Hematopoietic multipotent progenitor cell (in vitro differentiated cells): ENCODE data around the gene MOB3B. TPM values are rescaled to one million over a fixed set of nuclear protein-coding genes. Genes with fewer than 3 reads are reported as not detected.
"Not testable (repeated sequence)": the region's sequence is repeated elsewhere in the genome, so short reads cannot be mapped to it uniquely, and the experiment has no call there.

Experiments
- DNase-seq, 3 donors: peaks; one replicate each; pipeline ENCODE4 v3.0.0-alpha.2; 2011 to 2015; ENCODE audit warnings: low read depth in 2 of 3, low spot score in 2 of 3
- total RNA-seq: library from RNA; depleted of rRNA; stranded (reverse); fragments of >200 nt; gene quantifications from one replicate; pipeline ENCODE4 v1.2.3, GENCODE V29; 2012

The MOB3B gene
- total RNA-seq, 1 donor = 0.54 TPM

DNA sequence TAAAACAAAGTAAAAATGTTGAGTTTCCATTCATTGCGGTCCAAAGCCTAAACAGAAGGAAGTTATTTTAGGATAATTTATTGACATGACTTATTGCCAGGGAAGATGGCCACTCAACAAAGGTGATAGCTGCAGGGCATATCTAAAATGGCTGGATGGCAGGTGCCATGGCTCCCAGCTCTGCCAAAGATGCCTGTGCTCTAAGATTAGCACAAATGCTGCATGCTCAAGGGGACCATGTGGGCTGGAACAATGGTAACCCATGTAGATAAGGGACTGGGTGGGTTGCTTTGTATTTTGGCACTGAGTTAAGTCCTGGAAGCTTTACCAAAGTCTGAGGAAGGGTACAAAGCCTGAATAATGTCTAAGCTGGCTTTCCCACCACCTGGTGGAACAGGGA lies 101.1 kb downstream of the MOB3B start:
- no peak for DNase-seq

DNA sequence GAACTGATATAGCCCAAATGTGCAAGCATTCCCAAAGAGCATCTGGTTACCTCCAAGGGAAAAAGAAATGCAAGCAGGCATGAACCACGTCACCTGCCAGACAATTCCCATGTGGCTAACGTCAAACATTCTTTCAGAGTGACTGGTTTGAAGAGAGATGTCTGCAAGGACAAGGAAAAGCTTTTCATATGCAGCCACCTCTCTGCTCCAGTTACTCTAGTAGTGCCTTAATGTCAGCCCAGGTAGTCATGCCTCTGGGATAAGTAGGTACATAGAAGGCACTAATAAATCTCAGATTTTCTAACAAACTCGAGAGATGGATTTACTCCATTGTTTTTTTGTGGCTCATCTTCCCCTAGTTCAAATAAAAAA lies 102.4 kb downstream of the MOB3B start:
- no peak for DNase-seq

DNA sequence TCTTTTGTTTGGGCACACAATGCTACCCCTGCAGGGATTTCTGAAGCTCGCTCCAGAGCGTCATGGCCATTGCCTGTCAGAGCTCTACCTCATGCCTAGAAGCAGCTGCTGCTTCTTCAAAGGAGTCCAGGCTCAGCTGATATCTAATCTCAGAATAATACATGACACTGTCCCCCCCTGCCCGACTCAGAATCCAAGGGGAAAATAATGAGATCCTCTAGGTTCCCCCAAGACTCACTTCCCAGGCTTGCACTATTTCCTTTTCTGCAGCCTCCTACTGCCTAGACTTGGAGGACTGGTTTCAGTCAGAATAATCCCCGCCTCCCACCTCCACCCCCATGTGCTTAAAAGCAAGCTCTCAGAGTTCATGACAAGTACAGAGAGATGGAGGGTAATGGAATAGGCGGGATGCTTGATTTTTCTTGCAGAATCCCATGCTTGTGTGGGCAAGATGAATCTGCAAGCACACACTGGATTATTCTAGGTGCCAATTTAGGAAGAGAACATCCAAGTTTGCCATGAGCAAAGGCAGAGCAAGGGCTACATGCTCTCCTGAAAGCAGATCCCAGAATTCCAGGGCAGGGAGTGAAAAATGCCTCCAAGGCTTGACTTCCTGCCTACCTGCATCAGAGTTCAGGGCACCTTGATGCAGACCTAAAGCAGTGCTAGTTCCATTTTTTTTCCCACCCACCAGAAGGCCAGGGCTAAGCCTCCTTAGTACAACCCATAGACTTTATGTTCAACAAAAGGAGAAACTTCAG lies 102.9 kb downstream of the MOB3B start:
- no peak for DNase-seq

DNA sequence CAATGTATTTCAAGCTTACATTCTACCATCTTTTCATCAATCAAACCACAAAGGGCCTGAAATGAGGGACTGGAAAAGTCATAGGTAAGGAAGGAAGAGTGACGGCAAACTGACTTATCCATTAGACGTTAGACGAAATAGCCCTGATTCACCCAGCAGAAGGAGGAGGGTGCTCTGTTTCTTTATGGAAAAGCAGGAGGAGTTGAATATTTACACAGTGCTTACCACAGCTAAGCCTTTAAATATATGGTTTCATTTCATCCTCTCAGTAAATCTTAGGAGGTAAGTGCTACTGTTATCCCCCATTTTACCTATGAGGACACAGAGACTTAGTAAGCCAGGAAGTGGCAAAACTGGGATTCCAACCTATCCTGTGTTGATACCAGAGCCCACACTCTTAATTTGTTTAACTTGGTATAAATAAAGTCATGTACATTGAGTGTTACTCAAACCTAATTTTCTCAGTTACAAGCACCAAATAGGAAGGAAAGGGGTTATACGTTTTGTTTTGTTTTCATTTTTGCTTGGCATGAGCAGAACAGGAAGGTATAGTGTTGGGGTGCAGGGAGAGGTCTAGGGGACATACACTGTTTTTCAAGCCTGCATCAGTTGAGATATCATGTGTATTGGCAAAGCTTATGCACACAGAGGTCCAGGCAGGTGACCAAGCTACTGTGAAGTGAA lies 103.6 kb downstream of the MOB3B start:
- DNase-seq = no peak

DNA sequence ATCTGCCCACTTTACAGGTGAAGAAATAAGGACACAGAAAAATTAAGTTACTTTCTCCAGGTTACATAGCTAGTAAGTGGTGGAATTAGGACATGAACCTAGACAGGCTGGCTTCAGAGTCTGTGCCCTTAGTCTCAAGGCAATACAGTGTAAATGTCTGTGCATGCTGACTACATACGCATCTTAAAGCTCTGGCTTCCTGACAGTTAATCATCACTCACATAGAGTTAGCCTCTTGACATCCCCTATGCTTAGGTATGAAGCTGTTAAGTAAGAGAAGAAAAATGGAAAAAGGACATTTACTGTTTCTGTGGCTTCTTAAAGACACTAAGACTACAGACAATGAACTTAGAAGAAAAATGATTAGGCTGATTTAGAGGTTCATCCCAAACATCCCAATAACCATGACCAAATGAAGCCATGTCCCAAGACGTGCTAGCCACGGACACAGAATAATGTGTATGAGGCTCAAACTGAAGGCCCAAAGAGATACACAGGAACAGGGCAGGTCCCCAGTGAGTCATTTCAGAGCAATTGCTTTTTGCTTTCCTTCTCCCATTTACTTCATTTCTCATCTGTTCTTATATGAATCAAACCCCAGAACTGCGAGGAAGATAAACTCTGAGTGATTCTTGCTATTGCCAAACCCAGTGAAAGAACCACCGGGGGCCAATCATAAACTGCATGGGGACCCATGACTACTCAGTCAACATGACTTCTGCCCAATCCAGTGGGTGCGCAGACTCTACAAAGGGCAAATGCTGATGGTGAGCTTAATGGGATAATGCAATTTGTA lies 105.5 kb downstream of the MOB3B start:
- no peak for DNase-seq

DNA sequence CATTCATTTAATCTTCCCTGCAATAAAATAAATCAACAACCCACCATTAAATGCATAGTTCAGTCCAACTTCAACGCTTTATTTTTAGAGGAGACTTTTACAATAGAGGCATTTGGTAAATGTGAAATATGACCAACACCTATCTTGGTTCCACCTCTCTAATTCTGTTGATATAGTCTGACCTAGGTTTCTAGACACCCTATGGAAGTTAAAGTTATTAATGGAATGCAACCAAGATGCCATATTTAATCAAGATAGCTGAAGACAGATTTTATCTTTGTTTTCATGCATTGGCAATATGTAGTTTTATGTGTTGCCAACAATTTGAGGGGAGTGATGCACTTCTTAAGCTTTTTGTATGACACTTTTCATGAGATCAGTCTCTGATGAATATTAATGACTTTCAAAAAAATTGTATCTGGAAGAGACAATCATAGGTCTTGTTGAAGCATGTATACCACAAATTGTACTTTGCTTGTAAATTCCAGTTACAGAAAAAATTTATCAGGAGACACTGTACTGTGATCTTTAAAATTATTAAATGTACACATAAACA lies 107.3 kb downstream of the MOB3B start:
- no peak for DNase-seq

DNA sequence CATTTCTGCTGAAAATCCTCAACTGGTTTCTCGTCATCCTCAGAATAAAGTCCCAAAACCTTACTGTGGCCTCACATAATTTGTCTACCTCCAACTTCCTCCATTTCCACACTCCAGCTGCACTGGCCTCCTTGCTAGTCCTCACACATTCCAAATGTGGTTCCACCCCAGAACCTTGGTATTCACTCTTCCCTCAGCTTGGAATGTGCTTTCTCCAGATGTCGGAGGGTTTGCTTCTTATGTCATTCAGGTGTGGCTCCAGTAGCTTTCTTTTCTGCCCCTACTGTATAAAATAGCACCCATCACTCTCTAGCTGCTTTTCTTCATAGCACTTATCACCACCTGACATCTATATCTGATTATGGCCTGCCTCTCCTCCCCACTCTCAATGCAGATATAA lies 108.0 kb downstream of the MOB3B start:
- DNase-seq = no peak

DNA sequence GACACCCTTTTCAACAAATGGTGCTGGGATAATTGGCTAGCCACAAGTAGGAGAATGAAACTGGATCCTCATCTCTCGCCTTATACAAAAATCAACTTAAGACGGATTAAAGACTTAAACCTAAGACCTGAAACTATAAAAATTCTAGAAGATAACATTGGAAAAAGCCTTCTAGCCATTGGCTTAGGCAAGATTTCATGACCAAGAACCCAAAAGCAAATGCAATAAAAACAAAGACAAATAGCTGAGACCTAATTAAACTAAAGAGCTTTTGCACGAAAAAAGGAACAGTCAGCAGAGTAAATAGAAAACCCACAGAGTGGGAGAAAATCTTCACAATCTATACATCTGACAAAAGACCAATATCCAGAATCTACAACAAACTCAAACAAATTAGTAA lies 110.1 kb downstream of the MOB3B start:
- DNase-seq = not testable (repeated sequence)

DNA sequence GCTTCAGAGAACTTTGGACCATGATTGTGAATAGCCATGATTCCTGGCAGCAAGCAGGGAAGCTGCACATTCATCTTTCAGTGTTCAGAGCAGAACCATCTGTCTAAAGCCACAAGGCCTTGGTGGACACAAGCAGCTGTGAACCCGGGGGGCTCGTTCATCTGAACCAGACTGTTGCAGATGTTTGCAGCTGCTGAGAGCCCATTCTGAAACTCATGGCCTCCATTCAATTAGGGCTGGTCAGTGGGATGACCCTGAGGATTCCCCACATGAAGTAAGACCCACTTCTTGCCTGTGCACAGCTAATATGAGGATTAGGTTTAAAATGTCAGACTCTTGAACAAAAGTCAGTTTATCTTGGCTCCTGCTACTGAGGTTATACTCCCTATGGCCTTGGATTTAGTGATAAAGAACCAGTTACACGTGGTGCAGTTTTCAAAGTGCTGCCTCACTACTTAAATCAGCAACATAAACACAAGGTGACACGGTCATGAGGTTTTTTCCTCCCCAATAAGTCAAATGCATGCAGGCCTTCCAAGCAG lies 115.3 kb downstream of the MOB3B start:
- DNase-seq = no peak

DNA sequence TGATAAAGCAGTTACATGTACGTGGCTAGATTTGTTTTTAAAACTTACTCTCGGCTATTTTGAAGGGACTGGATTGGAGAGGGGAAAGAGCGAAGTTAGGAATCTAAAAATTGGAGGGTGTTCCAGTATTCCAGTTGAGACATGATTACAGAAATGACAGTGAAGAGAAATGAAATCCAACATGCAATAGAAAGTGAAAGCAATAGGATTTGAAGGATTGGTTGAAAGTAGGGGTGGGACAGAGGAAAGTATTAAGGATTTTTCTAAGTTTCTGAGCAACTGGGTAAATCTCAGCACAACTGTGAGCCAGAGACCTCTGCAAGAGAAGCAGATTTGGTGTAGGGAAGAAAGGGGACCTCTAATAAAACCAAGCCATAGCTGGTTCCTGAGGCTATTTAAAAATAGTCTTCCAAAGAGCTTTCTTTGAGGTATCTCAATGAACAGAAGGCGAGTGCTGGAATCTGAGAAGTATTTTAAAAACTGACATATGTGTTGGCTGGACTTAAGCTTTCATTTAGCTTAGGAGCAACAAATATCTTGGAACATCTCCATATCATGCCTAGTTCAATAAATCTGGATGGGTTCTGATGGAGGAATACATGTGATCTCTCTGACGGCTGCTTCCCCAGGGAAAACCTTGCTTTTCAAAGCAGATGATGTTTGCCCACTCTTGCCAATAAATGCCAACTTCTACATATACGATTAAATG lies 115.9 kb downstream of the MOB3B start:
- no peak for DNase-seq

DNA sequence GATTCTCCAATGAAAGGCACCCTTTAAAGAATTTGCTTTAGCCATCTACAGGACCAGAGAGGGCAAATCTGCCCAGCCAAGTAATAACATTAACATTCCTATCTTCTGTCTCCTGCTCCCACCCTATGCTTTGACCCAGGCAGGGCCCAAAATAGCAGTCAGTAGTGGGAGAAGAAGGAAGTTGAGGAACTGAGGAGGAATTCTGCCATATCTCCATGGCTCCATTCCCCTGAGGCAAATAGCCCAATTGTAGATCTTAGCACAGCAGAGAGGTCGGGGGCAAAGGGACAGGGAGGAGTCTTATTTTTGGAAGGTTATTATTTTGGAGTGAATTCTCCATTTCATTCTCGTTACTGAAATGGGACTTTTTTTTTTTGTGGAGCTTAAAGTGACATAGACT lies 116.7 kb downstream of the MOB3B start:
- no peak for DNase-seq

DNA sequence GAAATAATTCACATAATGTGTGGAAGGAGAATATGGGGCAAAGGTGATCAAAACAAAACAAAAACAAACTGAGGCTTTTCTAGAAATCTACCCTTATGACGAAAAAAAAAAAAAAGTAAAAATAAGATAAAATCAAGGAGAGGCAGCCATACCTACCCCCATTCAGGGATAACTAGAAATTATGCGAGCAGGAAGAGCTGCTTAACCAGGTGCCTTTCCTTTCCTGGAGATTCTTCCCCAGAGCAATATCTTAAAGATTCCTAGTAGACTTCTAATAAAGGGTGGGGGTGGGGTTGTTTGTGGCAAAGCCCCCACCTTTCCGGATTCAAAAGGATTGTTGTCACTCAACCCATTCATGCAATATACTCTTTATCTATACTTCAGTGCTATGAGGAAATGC lies 117.5 kb downstream of the MOB3B start:
- no peak for DNase-seq

DNA sequence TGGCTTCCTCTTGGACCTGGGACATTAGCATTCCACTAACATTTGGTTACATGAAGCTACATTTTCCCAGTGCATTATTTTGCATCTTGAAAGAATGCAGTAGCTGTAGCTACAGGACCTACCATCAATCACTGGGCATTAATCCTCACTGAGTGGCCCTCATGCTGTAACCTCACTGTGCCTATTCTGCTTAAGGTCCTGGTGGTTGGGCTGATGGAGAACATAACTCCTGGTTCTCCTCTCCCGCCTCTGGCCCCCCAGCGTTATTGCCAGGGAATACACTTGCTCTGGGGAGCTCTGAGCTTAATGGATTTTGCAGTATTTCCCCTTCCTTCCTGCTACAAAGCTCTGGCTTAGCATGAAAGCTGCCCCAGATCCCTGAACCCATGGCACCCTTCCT lies 121.1 kb downstream of the MOB3B start:
- no peak for DNase-seq

DNA sequence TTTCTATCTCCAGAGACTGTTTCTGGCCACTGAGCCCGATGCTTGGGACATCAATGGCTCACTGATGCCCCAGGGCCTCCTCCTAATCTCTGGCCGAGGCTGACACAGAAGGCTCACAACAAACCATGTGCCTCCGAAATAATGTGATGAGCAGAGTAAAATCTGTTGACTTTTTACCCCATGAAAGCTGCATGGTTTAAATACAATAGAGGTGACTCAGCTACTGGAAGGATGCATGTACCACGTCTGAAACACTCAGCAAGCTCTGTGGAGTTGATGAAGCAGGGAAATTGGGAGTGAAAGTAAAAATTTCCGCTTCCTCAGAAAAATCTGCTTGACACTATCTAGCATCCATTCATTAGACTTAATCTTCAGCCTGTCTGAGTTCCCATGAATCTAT lies 121.6 kb downstream of the MOB3B start:
- DNase-seq = no peak

DNA sequence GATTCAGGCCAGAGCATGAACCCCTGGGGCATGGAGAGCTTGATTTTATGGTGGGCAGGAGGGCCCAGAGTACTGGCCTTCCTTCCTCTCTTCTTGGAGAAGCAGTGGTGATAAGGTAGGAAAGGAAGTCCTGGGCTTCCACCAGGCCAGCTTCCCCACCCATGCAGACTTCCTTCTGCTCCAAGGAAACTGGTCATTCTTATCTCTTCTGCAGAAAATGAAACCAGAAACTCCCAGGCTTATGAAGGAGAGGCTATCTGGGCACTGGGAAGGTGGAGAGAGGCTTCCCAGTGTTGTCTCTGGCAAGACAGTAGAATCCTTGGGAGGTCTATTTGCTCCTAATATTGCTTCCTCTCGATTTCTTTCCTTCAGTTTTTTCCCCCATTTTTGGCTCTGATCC lies 122.1 kb downstream of the MOB3B start:
- no peak for DNase-seq

DNA sequence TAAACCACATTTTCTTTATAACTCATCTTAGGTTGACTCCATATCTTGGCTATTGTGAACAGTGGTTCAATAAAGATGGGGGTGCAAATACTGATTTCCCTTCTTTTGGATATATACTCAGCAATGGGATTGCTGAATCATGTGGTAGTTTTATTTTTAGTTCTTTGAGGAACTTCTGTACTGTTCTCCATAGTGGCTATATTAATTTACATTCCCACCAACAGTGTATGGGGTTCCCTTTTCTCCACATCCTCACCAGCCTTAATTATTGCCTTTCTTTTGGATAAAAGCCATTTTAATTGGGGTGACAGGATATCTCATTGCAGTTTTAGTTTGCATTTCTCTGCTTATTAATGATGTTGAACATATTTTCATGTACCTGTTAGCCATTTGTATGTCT lies 125.0 kb downstream of the MOB3B start:
- no peak for DNase-seq

DNA sequence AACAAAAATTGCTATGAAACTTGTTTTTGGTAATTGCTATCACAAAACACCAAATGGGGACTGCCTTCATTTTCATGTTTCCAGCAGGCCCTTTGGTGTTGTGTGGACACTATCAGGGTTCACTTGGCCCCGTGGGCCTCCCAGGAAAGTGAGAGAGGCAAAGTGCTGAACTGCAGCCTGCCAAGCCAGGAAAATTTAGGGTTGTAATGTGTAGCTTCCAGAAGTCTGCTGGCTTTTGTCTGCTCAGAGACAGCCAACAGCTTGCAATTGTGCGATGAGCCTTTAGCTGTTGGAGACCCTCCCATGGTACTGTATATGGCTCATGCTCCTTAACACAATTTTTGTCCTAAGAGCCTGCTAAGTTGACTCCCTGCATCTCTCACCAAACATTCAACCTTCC lies 127.0 kb downstream of the MOB3B start:
- DNase-seq = no peak

DNA sequence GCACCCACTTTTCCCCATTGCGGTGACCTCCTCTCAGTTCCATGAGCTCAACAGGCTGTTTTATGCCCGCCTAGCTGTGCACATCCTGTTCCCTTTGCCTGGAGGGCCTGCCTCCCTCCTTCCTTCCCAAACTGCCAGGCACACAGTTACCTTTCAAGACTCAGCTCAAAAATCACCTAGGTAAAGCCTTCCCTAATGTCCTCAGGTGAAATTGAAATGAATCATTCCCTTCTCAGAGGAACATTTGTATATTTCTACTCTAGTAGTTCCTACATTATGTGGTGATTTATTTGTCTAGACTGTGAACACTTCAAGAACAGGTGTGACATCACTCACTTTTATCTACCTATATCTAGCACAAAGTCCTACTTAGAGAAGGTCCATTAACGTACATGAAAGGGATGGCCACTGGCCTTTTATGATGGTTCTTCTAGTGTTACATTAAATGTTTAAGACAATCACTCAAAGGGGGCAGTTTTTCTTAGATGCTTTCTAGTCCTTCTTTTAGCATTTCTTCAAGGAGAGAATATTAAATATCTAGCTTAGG lies 129.2 kb downstream of the MOB3B start:
- DNase-seq = no peak

DNA sequence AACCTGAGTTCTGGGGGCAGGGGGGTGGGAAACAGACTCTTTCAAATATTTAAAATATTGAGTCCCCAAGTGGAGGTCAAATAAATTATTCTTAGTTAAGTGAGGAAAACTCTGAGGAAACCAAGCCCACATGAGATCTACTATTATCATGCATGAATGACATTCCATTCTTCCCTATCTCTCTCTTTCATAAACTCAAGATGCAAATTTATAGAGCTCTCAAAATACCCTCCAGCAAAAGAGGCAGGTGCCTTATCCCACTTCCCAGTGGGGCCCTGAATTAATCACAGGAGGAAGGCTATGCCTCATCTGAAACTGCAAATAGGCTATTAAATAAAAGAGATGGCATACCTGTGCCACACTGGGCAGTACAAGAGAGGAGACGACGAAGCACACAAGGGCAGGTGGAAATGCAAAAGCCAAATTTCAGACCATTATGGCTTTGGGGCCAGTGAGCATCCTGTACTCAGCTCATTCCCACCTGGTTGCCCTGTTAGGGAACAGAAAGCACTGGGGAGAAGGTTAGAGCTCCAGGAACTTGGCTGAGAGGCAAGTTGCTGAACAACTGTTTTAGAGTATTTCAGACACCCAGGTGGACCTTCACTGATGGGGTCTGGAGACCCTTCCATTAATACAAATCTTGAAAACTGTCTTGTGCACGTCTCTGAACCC lies 130.5 kb downstream of the MOB3B start:
- DNase-seq = no peak

DNA sequence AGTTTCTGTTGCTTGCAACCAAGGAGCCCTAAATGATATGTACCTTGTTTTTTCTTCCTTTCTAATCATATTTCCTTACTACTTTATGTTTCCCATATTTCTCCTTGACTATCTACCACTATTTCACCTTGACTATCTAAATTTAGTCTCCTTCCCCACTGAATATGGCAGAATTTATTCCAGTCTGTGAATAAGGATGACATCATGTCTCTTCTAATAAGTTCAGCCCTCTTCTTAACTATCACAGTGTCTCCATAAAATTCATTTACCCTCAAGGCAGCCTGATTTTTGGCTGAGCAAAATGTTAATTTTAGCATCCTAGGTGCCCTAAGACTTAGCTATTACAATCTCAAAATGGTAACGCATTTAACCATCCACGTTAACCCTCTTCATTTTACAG lies 133.1 kb downstream of the MOB3B start:
- DNase-seq = no peak
